Mucosa of gallbladder (tissue), 1 donor: ENCODE results near the gene RPS3A. TPM values are rescaled to one million over a fixed set of nuclear protein-coding genes. Genes with fewer than 3 reads are reported as not detected.
A peak's percentile ranks its signal among the peaks of the same experiment; 100 is the strongest.
"Not testable (repeated sequence)": the region's sequence is repeated elsewhere in the genome, so short reads cannot be mapped to it uniquely, and the experiment has no call there.

Experiments used
- DNase-seq: peaks from one replicate; pipeline ENCODE4 v3.0.0-alpha.2; 2020; ENCODE audit warnings: low spot score
- total RNA-seq: library from RNA; stranded (reverse); gene quantifications from one replicate; pipeline ENCODE4 v1.2.1, GENCODE V29; 2021
- donor health status: DM: no; HTN: no; CAD: no.

RPS3A gene
- total RNA-seq, 1 donor from 2014 or later = 1,287 TPM

DNA sequence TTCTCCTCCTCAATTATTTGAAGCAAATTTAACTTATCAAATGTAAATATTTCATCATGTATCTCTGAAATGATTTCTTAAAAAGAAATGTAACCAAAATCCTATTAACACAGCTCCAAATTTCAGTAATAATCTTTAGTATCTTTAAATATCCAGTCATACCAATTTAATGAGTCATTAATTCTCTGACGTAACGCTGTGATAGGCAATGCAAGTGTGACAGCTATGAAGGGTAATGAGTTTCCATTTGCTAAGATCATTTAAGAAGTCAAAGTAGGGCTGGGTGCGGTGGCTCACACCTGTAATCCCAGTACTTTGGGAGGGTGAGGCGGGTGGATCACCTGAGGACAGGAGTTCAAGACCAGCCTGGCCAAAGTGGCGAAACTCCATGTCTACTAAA, 15.6 kb downstream of the RPS3A start:
- no peak for DNase-seq

DNA sequence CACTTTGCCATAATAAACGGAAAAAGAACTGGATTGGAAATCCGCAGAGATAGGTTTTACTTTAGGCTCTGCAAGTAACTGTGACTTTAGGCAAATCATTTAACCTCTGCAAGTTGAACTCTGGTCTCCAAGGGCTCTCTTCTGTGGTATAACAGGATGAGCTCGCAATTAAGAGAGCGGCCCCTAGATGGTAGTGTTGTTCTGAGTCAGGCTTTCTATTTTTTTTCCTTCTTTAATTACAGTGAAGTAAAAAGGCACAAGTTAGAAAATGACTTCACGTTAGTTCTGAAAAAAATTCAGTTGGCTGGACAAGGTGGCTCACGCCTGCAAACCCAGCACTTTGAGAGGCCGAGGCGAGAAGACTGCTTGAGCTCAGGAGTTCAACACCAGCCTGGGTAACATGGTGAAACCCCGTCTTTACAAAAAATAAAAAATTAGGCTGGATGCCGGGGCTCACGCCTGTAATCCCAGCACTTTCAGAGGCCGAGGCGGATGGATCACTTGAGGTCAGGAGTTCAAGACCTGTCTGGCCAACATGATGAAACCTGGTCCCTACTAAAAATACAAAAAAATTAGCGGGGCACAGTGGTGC, 18.0 kb downstream of the RPS3A start:
- DNase-seq = peak; percentile 70

DNA sequence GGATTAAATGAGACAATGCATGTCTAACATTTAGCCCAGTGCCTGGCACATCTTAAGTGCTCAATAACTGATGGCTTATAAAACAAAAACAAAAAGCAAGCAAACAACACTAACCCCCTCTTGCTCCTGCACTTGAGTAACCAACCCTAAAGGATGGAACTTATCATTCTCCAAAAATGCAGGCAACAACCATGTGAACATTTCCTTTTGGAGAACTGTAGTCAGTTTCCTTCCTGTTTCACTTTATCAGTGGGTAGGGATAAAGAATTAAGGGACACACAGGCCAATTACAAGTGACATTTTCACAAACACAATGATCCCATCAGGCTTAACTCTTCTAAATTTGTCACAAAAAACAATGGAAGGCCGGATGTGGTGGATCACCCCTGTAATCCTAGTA, 30.4 kb downstream of the RPS3A start:
- no peak for DNase-seq

DNA sequence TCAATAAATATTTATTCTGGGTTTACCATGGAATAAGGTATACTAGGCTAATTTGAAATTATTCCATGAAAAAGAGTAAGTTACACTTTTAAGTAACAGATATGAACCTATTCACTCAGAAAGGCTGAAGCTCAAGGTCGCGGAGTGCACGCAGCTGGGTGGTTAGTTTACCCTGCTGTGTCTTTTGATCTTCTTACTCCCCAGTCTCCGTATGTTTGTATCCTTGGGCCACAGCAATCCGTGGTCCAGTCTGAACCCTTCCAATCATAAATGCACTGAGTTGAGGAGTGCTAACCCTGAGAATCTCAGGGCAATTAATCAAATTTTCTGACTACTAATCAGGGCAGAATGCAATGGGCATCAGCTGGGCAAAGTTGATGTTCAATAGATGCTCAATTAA, 33.9 kb downstream of the RPS3A start:
- no peak for DNase-seq

DNA sequence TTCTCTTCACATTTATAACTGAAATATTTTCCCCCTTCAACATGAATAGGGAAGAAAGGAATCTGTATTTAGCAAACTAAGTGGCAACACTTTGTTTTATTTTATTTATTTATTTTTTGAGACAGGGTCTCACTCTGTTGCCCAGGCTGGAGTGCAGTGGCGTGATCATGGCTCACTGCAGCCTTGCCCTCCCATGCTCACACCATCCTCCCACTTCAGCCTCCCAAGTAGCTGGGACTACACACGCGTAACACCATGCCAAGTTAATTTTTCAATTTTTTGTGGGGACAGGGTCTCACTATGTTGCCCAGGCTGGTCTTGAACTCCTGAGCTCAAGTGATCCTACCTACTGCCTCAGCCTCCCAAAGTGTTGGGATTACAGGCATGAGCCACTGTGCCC, 36.6 kb downstream of the RPS3A start:
- DNase-seq = not testable (repeated sequence)

DNA sequence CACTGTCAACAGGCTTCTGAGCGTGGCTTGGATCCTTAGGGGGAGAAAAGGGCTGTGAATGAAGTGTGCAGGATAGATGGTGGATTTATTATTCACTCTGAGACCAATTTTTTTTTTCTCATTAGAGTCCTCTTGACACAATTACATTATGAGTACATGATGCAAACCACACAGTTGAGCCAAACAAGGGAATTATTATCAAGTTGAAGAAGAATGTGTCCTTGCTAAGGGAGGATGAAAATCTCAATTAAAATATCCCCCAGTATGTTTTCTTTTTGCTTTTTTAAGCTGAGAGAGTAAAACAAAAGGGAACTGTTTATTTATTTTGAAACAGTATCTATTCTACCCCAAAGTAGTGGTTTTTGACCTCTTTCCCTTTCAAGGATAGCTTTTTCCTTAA, 40.4 kb downstream of the RPS3A start:
- DNase-seq = no peak

DNA sequence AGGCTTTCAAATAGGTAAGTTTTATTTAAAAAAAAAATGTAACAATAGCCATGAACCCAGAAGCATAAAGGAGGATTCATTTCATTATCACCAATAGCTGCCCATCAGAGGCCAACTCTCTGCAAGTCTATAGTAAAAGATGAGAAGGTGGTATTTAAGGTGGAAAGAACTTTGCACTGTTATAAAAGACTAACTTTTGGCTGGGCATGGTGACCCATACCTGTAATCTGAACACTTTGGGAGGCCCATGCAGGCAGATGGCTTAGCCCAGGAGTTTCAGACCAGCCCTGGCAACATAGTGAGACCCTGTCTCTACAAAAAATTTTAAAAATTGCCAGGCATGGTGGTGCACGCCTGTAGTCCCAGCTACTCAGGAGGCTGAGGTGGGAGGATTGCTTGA, 43.3 kb downstream of the RPS3A start:
- no peak for DNase-seq

DNA sequence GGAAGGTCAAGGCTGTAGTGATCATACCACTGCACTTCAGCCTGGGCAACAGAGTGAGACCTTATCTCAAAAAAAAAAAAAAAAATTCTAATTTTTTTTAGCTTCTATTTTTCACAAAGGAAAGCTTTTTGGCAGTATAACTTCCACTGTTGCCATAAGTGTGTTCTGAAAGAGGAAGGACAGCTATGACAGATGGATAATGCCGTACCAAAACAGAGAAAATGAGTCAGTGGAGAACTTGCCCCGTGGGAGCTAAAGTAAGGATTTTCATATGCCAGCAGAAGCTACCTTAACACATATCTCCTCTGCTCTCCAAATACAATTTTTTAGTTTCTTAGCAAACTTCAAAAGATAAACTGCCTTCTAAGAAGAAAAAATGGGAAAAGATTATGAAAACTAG, 43.7 kb downstream of the RPS3A start:
- DNase-seq = no peak

DNA sequence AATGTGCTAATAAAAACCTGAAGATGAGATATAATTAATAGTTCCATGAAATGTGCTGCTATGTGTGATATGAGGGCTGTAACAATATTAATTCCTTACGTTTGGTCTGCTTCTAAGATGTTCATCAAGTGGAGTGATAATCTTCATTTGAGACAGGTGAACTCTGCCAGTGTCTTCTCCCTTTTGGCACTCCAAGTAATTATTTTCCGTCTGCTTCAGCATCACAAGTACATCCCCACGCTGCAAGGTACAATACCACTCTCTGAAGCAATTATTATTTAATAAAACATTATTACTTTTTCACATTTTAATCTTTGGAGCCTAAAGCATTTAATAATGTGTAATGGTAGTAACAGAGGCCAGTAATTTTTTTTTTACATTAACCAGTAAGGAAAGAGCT, 44.4 kb downstream of the RPS3A start:
- DNase-seq = no peak

DNA sequence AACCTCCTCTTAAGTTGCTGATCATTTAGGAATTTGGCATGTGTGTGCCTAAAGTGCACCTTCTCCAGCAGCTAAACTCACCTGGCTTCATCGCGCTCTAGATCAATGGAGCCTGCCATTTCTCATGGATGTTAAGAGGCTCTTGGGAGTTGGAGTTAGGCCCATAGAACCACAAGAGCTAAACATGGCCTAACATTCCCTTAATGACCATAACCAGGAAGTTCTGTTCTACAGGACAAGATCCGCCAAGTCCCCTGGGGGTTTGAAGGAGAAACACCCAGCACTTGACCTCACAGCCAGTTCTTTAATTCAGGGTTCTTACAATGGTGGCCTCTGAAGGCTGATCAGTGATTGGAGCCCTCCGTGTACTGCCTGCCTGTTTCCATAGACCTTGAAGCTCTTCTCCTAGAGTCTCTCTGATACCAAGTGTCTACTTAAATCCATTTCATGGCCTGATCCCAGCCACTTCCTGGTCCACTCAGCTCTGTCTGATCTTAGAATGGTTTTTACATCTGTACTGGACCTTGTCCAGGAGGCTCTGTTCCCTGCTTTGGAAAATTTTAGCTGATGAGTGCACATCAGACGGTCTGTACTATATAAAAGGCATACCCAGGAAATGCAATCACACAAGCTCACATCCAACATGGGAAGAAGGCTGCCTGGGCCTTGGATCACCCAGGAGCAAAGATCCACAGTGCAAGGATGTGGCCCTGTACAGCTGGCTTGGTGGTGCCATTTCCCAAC, 45.1 kb downstream of the RPS3A start:
- DNase-seq = no peak

DNA sequence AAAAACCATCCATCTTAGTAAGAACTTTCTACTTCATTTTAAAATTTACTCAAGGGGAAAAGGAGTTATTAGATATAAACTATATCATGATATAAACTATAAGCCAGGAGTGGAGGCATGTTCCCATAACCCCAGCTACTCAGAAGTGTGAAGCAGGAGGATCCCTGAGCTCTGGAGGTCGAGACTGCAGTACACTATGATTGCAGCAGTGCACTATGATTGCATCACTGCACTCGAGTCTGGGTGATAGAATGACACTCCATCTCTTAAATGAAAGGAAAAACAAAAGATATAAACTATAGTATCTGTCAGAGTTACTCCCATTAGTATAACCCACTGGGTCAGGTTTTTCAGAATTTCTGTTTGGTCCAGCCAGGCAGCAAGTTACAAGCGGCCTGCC, 47.6 kb downstream of the RPS3A start:
- DNase-seq = no peak

DNA sequence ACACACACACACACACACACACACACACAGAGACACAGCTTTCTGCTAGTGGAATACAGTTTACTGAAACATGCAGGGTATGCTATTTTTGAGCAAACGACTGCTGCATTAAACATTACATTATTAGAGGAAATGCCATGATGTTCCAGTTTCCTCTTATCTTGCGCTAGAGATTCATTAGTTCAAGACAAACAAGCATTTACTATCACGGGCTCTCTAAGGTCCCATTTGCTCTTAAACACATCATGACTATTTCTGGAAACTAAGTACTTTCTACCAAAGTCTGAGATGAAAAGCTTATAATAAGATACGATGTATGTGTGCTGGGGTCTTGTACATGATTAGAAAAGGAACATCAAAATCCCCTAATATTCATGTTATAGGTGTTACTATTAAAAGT, 48.8 kb downstream of the RPS3A start:
- DNase-seq = no peak

DNA sequence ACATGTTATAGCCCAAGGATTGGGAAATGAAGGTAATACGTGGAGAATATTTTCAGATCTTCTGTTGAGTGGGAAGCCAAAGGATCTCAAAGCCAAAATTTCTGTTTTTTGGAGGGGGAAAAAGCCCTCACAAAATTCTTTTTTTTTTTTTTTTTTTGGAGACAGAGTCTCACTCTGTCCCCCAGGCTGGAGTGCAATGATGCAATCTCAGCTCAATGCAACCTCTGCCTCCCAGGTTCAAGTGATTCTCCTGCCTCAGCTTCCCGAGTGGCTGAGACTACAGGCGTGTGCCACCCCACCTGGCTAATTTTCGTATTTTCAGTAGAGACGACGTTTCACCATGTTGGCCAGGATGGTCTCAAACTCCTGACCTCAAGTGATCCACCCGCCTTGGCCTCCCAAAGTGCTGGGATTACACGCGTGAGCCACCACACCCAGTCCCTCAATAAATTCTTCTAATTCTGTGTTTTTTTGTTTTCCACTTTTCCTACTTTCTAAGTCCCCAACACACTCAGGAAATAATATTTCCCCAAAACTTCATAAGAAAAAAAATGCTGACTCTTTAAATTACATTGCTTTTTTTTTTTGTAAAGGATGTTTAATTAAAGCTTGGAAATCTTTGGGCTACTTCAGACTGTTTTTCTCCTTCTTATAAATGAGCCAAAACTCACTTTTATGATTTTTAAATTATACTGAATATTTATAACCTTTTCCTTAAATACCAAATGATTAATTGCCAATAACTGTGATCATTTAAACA, 51.6 kb downstream of the RPS3A start:
- no peak for DNase-seq

DNA sequence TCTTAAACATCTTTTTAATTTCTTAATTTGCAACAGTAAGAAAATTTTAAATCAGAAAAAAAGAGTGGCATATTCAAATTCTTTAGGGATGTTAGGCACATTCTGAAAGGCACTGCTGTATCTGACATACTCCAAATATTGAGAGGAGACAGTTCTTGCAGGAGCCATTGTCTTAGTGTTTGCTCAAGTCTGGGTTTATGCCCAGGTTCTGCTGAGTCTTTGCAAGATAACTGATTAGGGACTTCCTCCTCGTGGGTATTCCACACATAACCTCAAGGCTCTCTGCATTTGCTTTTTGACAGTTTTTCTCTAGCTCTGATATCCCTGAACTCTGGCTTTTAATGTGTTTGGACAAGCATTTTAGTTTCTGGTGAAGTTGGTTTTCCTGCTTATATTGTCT, 52.6 kb downstream of the RPS3A start:
- DNase-seq = no peak

DNA sequence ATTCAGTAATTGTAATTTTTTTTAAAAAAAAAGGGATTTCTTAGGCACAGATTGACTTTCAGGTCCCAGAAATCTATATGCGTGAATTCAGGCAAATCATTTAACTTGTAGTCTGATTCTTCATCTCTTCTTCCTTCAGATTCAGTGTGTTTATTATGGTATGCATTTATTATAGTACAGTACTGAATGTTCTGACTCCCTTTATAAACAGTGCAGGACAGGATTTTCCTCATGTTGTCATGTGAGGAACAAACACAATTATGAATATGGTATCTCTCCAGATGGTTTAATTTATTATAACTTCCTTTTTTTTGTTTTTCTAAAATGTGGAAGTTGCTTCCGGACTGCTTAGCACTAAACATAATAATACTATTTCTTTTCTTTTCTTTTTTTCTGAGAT, 54.2 kb downstream of the RPS3A start:
- DNase-seq = no peak

Other genes with a start within 250 kb of the RPS3A start
- gene LRBA, start 84.3 kb upstream of the RPS3A start, total RNA-seq = 64.4 TPM
- not detected for gene PRSS48, start 177.5 kb downstream of the RPS3A start, total RNA-seq
- gene SH3D19, start 226.0 kb downstream of the RPS3A start, total RNA-seq = 136 TPM